Measurements from ENCODE around the gene LENG9.

DNA sequence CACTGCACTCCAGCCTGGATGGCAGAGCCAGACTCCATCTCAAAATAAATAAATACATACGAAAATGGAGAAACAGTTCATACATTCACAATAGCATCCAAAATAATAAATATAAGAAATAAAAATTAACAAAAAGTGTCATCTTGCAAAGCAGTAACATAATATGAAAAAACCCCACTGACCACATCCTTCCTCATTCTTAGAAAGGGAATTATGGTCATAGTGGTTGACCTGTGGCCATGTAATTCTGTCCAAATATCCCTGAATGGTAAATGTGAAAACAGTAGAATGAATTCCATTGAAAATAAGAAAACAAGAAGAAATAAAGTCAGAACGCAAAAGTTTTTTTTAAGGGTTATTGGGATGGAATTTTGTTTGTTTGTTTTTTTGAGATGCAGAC is 16.5 kb upstream of the LENG9 start:
- TF ChIP-seq, protein P1, sequence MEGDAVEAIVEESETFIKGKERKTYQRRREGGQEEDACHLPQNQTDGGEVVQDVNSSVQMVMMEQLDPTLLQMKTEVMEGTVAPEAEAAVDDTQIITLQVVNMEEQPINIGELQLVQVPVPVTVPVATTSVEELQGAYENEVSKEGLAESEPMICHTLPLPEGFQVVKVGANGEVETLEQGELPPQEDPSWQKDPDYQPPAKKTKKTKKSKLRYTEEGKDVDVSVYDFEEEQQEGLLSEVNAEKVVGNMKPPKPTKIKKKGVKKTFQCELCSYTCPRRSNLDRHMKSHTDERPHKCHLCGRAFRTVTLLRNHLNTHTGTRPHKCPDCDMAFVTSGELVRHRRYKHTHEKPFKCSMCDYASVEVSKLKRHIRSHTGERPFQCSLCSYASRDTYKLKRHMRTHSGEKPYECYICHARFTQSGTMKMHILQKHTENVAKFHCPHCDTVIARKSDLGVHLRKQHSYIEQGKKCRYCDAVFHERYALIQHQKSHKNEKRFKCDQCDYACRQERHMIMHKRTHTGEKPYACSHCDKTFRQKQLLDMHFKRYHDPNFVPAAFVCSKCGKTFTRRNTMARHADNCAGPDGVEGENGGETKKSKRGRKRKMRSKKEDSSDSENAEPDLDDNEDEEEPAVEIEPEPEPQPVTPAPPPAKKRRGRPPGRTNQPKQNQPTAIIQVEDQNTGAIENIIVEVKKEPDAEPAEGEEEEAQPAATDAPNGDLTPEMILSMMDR (IDR thresholded peaks at IDR 0.05), result no peak
- TF ChIP-seq EP300 (IDR thresholded peaks at IDR 0.05), result no peak

All from tibial nerve (tissue), 4 donors.